Neutrophil (primary cell): ENCODE data around the gene PDE7B.
"Not testable (repeated sequence)": the region's sequence is repeated elsewhere in the genome, so short reads cannot be mapped to it uniquely, and the experiment has no call there.

ENCODE experiments used
- H3K27ac ChIP-seq: fragments of 200-600 bp; sonication (generic); 2 replicates; pipeline ENCODE4 v1.5.1; 2016; ENCODE audit warnings: mild to moderate bottlenecking, moderate library complexity
- H3K27me3 ChIP-seq: fragments of 200-600 bp; sonication (generic); 2 replicates; pipeline ENCODE4 v1.6.0; 2016; ENCODE audit warnings: mild to moderate bottlenecking
- H3K36me3 ChIP-seq: fragments of 200-600 bp; sonication (generic); 2 replicates; pipeline ENCODE4 v1.5.1; 2017
- H3K4me1 ChIP-seq, 2 experiments: fragments of 200-600 bp in 1 of 2; sonication (generic) in 1 of 2; 1 replicate in 1 of 2; 2 replicates in 1 of 2; pipeline versions ENCODE4 v1.5.1 to v1.6.1; 2013 to 2016; ENCODE audit warnings: low read depth in 1 of 2, low read length in 1 of 2, mild to moderate bottlenecking in 1 of 2, moderate library complexity in 1 of 2; ENCODE audit not compliant: control insufficient read depth in 1 of 2, insufficient read depth in 1 of 2
- H3K4me3 ChIP-seq, 2 experiments: fragments of 200-600 bp in 1 of 2; sonication (generic) in 1 of 2; 1 replicate in 1 of 2; 2 replicates in 1 of 2; pipeline ENCODE4 v1.5.1; 2013 to 2016; ENCODE audit warnings: low read depth in 1 of 2, low read length in 1 of 2, mild to moderate bottlenecking in 1 of 2, moderate library complexity in 1 of 2
- H3K9me3 ChIP-seq: fragments of 200-600 bp; sonication (generic); 2 replicates; pipeline ENCODE4 v1.5.1; 2016
- TF ChIP-seq, protein P1 (sequence below): fragments of 200-600 bp; sonication (generic); IDR thresholded peaks from 2 replicates; pipeline ENCODE4 v1.5.1; 2016; ENCODE audit warnings: antibody characterized with exemption

PDE7B gene

GRCh38 chr6:136210398-136211165, 359.1 kb downstream of the PDE7B start:
- Histone ChIP-seq H3K9me3 (no peaks in the 10 kb centered on the region), H3K27ac (no peak overlapping the region), H3K4me3 (no peak overlapping the region), H3K27me3 (peaks cover 3% of the 10 kb centered on the region), H3K4me1 (peaks cover 6 to 12% of the 10 kb centered on the region in 2 experiments), H3K36me3 (no peaks in the 10 kb centered on the region)
- TF ChIP-seq, protein P1, sequence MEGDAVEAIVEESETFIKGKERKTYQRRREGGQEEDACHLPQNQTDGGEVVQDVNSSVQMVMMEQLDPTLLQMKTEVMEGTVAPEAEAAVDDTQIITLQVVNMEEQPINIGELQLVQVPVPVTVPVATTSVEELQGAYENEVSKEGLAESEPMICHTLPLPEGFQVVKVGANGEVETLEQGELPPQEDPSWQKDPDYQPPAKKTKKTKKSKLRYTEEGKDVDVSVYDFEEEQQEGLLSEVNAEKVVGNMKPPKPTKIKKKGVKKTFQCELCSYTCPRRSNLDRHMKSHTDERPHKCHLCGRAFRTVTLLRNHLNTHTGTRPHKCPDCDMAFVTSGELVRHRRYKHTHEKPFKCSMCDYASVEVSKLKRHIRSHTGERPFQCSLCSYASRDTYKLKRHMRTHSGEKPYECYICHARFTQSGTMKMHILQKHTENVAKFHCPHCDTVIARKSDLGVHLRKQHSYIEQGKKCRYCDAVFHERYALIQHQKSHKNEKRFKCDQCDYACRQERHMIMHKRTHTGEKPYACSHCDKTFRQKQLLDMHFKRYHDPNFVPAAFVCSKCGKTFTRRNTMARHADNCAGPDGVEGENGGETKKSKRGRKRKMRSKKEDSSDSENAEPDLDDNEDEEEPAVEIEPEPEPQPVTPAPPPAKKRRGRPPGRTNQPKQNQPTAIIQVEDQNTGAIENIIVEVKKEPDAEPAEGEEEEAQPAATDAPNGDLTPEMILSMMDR: no peak

DNA sequence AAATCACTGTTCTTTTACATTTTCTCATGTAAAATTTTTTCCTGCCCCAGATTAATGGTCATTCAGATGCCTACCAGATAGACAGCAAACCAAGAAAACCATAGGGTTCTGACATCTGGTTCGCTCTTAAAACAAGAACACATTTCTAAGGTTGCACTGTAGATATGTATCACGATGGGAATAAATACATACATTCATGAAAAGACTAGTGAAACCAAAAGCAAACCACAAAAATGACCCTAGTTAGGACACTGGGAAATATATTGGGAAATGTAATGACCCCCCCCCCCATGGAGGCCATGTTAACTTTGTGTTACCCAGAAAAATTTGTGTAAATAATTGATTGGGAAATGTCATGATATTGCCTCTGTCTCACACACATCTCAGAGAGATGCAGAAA, 361.1 kb downstream of the PDE7B start:
- Histone ChIP-seq H3K4me1 (peaks cover 10 to 19% of the 10 kb centered on the region in 2 experiments), H3K4me3 (no peak overlapping the region), H3K9me3 (no peaks in the 10 kb centered on the region), H3K27ac (no peak overlapping the region), H3K36me3 (no peaks in the 10 kb centered on the region), H3K27me3 (no peaks in the 10 kb centered on the region)
- TF ChIP-seq, protein P1: no peak

DNA sequence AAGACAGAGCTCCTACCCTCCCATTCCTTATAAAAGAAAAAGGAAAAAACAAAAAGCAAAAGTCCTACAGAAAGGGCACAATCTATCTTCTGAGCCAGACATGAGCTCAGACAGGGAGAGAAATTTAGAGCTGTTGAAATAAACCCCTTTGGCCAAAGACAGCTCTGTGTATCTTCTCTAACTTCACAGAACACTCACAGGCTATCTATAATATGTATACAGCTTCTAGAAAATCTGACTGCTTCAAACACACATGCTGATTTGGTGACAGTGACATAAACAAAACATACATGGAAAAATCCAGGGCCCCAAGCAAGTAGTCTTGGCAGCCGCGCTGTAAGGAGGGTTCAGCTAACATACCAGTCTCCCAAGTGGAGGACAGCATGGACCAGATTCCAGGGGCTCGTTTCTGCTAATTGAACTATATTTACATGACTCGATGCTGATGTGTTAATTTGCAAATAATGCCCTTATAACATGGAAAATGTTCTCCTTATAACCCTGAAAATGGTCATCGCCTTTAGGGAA, 361.6 kb downstream of the PDE7B start:
- TF ChIP-seq, protein P1: no peak
- Histone ChIP-seq H3K4me1 (peaks cover 10 to 19% of the 10 kb centered on the region in 2 experiments), H3K36me3 (no peaks in the 10 kb centered on the region), H3K27ac (no peak overlapping the region), H3K27me3 (no peaks in the 10 kb centered on the region), H3K4me3 (no peak overlapping the region), H3K9me3 (no peaks in the 10 kb centered on the region)

GRCh38 chr6:136213853-136214252, 362.4 kb downstream of the PDE7B start:
- Histone ChIP-seq H3K4me1 (peaks cover 10 to 19% of the 10 kb centered on the region in 2 experiments), H3K9me3 (no peaks in the 10 kb centered on the region), H3K27me3 (no peaks in the 10 kb centered on the region), H3K36me3 (no peaks in the 10 kb centered on the region), H3K4me3 (no peak overlapping the region), H3K27ac (no peak overlapping the region)
- TF ChIP-seq, protein P1: no peak

DNA sequence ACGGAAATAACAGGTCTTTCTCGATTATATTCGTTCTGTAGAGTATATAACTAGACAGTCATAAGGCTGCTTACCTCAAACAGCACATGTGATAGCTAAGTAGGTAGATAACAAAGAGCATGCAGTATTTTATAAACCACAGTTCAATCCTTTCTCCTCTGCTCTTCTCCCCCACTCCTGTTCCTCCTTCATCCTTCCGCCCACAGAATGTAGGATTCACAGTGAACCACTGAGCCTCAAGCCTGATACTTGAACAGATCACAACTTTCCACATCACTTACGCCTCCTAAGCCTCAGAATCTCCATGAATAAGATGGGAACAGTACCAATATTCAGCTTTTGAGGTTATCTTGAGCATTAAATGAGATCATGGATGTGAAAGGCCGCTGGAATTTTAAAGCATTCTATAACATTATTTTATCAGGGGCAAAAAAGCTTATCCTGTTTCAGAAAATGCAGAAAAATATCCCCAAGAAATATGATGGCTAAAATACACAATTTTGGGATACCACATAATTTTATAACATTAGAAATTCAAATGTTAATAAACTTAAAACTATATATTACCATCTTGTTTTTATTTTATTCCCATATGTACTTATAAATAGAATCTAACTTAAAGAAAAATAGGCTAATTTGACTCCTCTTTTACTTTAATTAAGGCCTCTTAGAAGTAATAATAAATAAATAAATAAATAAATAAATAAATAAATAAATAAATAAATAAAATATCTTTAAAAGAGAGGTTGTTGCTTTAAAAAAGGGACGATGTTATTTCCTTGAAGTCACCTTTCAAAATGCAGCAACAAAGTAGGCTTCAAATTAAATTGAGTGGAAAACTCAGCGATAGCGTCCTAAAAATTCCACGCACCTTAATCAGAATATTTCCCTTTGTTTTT, 365.3 kb downstream of the PDE7B start:
- peaks cover 10 to 19% of the 10 kb centered on the region in 2 experiments for H3K4me1 ChIP-seq
- TF ChIP-seq, protein P1: no peak
- no peak overlapping the region for H3K27ac ChIP-seq
- H3K36me3 ChIP-seq: no peaks in the 10 kb centered on the region
- no peaks in the 10 kb centered on the region for H3K27me3 ChIP-seq
- no peak overlapping the region for H3K4me3 ChIP-seq
- H3K9me3 ChIP-seq: no peaks in the 10 kb centered on the region

DNA sequence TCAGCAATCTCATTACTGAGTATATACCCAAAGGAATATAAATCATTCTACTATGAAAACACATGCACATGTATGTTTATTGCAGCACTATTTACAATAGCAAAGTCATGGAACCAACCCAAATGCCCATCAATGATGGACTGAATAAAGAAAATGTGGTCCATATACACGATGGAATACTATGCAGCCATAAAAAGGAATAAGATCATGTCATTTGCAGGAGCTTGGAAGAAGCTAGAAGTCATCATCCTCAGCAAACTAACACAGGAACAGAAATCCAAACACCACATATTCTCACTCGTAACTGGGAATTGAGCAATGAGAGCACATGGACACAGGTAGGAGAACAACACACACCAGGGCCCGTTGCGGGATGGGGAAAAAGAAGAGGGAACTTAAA, 373.5 kb downstream of the PDE7B start:
- H3K27ac ChIP-seq, H3K36me3 ChIP-seq, H3K9me3 ChIP-seq, H3K27me3 ChIP-seq, H3K4me3 ChIP-seq, H3K4me1 ChIP-seq: not testable (repeated sequence)
